ENCODE data around the gene GPR82. TPM values are rescaled to one million over a fixed set of nuclear protein-coding genes. Genes with fewer than 3 reads are reported as not detected.

Gene GPR82
- total and polyA plus RNA-seq, 7 donors, result 0.01 to 0.15 (median 0.03) TPM; not detected in 4

- DNase-seq (no peak), ATAC-seq (no peak)
- H3K9me3 ChIP-seq, result no peaks in the 10 kb centered on the region
- intact Hi-C loops (cut with DNase I), result no loop called here
- peaks cover 0 to 3% (median 0%) of the 10 kb centered on the region in 3 donors for H3K27me3 ChIP-seq (ENCODE audit: insufficient read depth in 3 of 3, low read length in 2 of 3)
- no peak overlapping the region for H3K27ac ChIP-seq
- TF ChIP-seq CTCF (IDR thresholded peaks at IDR 0.05), result no peak
- WGBS, 3 donors, result 69 to 86% (median 80%) methylated on average over 3 of the region's 3 CpGs
- H3K4me3 ChIP-seq, result no peak overlapping the region
- no peaks in the 10 kb centered on the region for H3K36me3 ChIP-seq (ENCODE audit: insufficient read depth in 1 of 2, low read depth in 1 of 2)
- no peaks in the 10 kb centered on the region for H3K4me1 ChIP-seq
These were observed 18.2 kb upstream of the GPR82 start for GRCh38 chrX:41705680-41706374.

- no peaks in the 10 kb centered on the region for H3K9me3 ChIP-seq
- ATAC-seq (no peak), DNase-seq (no peak)
- no peak overlapping the region for H3K4me3 ChIP-seq
- H3K27me3 ChIP-seq (ENCODE audit: insufficient read depth in 3 of 3, low read length in 2 of 3), result peaks cover 0 to 3% (median 0%) of the 10 kb centered on the region in 3 donors
- H3K36me3 ChIP-seq (ENCODE audit: insufficient read depth in 1 of 2, low read depth in 1 of 2), result no peaks in the 10 kb centered on the region
- 33 to 100% (median 100%) methylated on average over 1 of the region's 1 CpG for WGBS, 3 donors
- TF ChIP-seq CTCF (IDR thresholded peaks at IDR 0.05), result no peak
- no peak overlapping the region for H3K27ac ChIP-seq
- no peaks in the 10 kb centered on the region for H3K4me1 ChIP-seq
- intact Hi-C loops (cut with DNase I), result no loop called here
These were observed 16.8 kb upstream of the GPR82 start for GRCh38 chrX:41707218-41707617.

GRCh38 chrX:41708486-41708885, 15.5 kb upstream of the GPR82 start:
- no peaks in the 10 kb centered on the region for H3K9me3 ChIP-seq
- no peak overlapping the region for H3K4me3 ChIP-seq
- intact Hi-C loops (cut with DNase I), result no loop called here
- no peaks in the 10 kb centered on the region for H3K4me1 ChIP-seq
- no peak overlapping the region for H3K27ac ChIP-seq
- 48 to 89% (median 52%) methylated on average over 3 of the region's 3 CpGs for WGBS, 3 donors
- H3K36me3 ChIP-seq (ENCODE audit: insufficient read depth in 1 of 2, low read depth in 1 of 2), result no peaks in the 10 kb centered on the region
- DNase-seq (no peak), ATAC-seq (no peak)
- peaks cover 0 to 8% (median 0%) of the 10 kb centered on the region in 3 donors for H3K27me3 ChIP-seq (ENCODE audit: insufficient read depth in 3 of 3, low read length in 2 of 3)
- peak; percentile 4 for TF ChIP-seq CTCF (IDR thresholded peaks at IDR 0.05)

- ATAC-seq, result no peak
- 77 to 90% (median 83%) methylated on average over 5 of the region's 5 CpGs for WGBS, 3 donors
- no peak overlapping the region for H3K27ac ChIP-seq
- no peaks in the 10 kb centered on the region for H3K4me1 ChIP-seq
- H3K27me3 ChIP-seq (ENCODE audit: insufficient read depth in 3 of 3, low read length in 2 of 3), result peaks cover 0 to 14% (median 0%) of the 10 kb centered on the region in 3 donors
- no peak overlapping the region for H3K4me3 ChIP-seq
- H3K36me3 ChIP-seq (ENCODE audit: insufficient read depth in 1 of 2, low read depth in 1 of 2), result no peaks in the 10 kb centered on the region
- TF ChIP-seq CTCF (IDR thresholded peaks at IDR 0.05), result no peak
- DNase-seq, result no peak
- intact Hi-C loops (cut with DNase I), result no loop called here
- H3K9me3 ChIP-seq, result no peaks in the 10 kb centered on the region
These were observed 12.8 kb upstream of the GPR82 start for GRCh38 chrX:41711021-41711667.
